Ishikawa (cell line): ENCODE measurements around the gene IFNA6.

Experiments
- CEBPB ChIP-seq: IDR thresholded peaks from 2 replicates; pipeline ENCODE4 v1.6.1; 2012
- CREB1 ChIP-seq: IDR thresholded peaks from 2 replicates; pipeline ENCODE4 v1.6.1; 2012; ENCODE audit warnings: low read depth
- EGR1 ChIP-seq: IDR thresholded peaks from 2 replicates; pipeline ENCODE4 v1.6.1; 2012
- EP300 ChIP-seq: IDR thresholded peaks from 2 replicates; pipeline ENCODE4 v1.6.1; 2012; ENCODE audit warnings: borderline replicate concordance
- FOXM1 ChIP-seq: IDR thresholded peaks from 2 replicates; pipeline ENCODE4 v1.6.1; 2012; ENCODE audit warnings: low read depth, borderline replicate concordance
- NFIC ChIP-seq: IDR thresholded peaks from 2 replicates; pipeline ENCODE4 v1.6.1; 2012
- RAD21 ChIP-seq: IDR thresholded peaks from 2 replicates; pipeline ENCODE4 v1.6.1; 2012; ENCODE audit warnings: low read depth
- TAF1 ChIP-seq: IDR thresholded peaks from 2 replicates; pipeline ENCODE4 v1.6.1; 2012; ENCODE audit warnings: low read depth, mild to moderate bottlenecking
- TCF12 ChIP-seq: IDR thresholded peaks from 2 replicates; pipeline ENCODE4 v1.6.1; 2012; ENCODE audit warnings: low read depth
- TEAD4 ChIP-seq: IDR thresholded peaks from 2 replicates; pipeline ENCODE4 v1.6.1; 2012
- YY1 ChIP-seq: IDR thresholded peaks from 2 replicates; pipeline ENCODE4 v1.6.1; 2012; ENCODE audit warnings: low read depth
- ZBTB7A ChIP-seq: IDR thresholded peaks from 2 replicates; pipeline ENCODE4 v1.6.1; 2012; ENCODE audit warnings: low read depth
- TF ChIP-seq, protein P1 (sequence below): IDR thresholded peaks from 2 replicates; pipeline ENCODE4 v1.6.1; 2012; ENCODE audit warnings: low read depth, mild to moderate bottlenecking
- TF ChIP-seq, protein P2 (sequence below): IDR thresholded peaks from 2 replicates; pipeline ENCODE4 v1.6.1; 2012
- TF ChIP-seq, protein P3 (sequence below): IDR thresholded peaks from 2 replicates; pipeline ENCODE4 v1.6.1; 2012

Gene IFNA6

DNA sequence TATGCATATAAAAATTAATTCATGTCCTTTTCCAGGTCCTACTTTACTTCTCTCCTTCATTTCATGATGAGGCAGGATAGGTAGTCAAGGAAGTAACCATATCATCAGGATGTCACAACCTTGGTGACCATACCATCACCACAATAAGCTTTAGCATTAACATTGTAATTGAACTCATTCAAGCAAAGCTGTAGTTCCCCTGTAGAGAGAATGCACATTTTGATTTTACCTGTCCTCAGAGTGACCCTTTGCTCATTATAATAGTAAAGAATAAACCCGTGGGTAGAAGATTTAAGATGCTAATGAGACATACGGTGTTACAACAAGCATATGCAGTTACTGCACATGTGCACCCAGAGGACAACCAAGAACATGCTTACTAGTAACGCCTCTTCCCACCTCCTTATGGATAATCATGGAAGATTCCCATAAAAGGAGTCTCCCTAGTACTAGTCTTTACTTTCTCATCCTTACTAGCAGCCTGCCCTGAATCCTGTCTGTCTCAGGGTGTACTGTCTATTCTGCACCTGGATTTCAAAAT lies 2.2 kb downstream of the IFNA6 start:
- TF ChIP-seq FOXM1 (no peak), TAF1 (no peak), TCF12 (no peak), EP300 (no peak), CEBPB (no peak), RAD21 (no peak), ZBTB7A (no peak), YY1 (no peak)

DNA sequence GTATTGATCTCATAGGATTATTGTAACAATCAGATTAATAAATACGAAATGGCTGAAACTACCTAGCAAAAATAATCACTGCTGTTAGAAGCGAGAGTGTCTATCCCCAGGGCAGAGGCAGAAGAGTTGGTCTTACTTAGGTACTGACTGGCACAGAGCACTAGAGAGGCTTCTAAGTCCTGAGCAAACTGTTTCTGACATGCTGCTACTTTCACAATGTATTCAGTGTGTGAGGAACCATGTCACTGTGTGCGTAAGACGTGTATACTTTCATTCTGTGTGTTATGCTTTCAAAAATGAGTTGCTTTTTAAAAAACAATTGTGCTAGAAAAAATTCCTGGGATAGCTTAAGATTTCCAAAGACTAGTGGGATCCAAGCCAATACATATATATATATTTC lies 10.0 kb downstream of the IFNA6 start:
- TF ChIP-seq, protein P1, sequence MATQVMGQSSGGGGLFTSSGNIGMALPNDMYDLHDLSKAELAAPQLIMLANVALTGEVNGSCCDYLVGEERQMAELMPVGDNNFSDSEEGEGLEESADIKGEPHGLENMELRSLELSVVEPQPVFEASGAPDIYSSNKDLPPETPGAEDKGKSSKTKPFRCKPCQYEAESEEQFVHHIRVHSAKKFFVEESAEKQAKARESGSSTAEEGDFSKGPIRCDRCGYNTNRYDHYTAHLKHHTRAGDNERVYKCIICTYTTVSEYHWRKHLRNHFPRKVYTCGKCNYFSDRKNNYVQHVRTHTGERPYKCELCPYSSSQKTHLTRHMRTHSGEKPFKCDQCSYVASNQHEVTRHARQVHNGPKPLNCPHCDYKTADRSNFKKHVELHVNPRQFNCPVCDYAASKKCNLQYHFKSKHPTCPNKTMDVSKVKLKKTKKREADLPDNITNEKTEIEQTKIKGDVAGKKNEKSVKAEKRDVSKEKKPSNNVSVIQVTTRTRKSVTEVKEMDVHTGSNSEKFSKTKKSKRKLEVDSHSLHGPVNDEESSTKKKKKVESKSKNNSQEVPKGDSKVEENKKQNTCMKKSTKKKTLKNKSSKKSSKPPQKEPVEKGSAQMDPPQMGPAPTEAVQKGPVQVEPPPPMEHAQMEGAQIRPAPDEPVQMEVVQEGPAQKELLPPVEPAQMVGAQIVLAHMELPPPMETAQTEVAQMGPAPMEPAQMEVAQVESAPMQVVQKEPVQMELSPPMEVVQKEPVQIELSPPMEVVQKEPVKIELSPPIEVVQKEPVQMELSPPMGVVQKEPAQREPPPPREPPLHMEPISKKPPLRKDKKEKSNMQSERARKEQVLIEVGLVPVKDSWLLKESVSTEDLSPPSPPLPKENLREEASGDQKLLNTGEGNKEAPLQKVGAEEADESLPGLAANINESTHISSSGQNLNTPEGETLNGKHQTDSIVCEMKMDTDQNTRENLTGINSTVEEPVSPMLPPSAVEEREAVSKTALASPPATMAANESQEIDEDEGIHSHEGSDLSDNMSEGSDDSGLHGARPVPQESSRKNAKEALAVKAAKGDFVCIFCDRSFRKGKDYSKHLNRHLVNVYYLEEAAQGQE = no peak
- TF ChIP-seq TEAD4 = no peak
- TF ChIP-seq, protein P2, sequence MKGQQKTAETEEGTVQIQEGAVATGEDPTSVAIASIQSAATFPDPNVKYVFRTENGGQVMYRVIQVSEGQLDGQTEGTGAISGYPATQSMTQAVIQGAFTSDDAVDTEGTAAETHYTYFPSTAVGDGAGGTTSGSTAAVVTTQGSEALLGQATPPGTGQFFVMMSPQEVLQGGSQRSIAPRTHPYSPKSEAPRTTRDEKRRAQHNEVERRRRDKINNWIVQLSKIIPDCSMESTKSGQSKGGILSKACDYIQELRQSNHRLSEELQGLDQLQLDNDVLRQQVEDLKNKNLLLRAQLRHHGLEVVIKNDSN = no peak
- no peak for TF ChIP-seq TAF1
- TF ChIP-seq NFIC = no peak
- TF ChIP-seq CREB1 = no peak
- TF ChIP-seq FOXM1 = no peak
- TF ChIP-seq RAD21 = no peak
- no peak for TF ChIP-seq ZBTB7A

DNA sequence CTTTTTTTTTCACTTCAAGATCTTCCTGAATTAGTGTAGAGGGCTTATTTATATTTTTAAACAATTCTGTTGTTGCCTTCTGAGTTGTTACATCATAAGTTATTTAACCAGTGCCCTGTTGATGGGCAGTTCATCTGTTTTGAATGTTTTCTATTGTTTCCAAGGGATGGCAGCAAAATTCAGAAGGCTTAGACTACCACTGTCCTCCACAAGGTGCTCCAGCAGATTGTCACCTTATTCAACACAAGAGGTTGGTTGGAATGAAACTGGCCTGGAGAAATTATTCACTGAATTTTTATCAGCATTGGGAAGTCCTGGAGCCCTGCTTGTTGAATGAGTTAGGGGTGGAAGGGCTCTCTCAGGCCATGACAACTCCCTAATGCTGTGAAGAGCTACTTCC lies 14.2 kb downstream of the IFNA6 start:
- TF ChIP-seq YY1 = no peak
- no peak for TF ChIP-seq ZBTB7A
- TF ChIP-seq, protein P2 = no peak
- no peak for TF ChIP-seq TAF1
- no peak for TF ChIP-seq RAD21
- no peak for TF ChIP-seq TEAD4

DNA sequence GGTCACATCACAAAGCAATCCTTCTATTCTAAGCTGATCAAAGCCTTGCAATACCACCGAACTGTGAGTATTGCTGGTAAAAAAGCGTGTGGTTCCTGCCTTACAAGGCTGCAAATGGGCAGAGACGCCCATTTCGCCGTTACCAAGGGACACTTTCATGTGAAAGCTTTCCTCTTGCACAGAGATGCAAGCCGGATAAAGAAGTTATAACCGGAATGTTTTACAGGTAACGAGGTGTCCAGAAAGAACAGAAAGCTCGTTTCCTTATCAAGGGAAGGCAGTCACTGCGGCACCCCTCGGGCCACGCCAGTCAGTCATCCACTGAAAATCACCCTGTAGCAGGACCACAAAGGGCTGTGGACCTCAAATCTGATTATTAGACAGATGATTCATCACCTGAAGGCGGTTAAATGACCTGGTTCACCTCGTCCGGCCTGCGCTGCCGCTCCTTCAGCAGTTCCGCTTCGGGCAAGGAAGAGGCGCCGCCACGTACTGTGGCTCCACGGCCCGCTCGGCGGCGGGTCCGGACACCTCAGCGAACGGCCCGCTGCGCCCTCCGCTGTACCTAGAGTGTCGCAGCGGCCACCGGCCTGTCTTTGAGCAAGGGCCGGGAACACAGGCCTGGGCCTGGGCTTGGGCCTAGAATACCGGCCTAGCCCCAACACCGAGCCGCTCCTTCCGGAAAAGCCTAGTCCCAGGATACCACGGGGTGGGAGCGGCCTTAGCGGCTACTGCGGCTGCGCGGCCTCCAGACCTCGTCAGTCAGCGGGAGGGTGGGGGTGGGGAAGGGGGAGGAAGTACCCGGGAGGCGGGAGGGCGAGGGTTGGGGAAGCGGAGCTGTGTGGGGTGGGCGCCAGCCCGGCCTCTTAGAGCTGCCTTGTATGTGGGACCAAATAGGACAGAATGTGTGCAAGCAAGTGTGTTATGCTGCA lies 15.7 kb downstream of the IFNA6 start, which contains the start of gene KLHL9:
TSS of gene KLHL9 (minus strand) at position 704 of the 932 bp plus-strand sequence. CDS start at position 159, 545 bp downstream.
- TF ChIP-seq NFIC (no peak), CREB1 (no peak), TCF12 (0 out of 2 replicates have a peak, but pooled peaks have one; percentile 21), FOXM1 (no peak), TEAD4 (no peak), YY1 (no peak), TAF1 (peak; percentile 73), ZBTB7A (no peak), EGR1 (no peak), CEBPB (no peak), RAD21 (no peak), EP300 (no peak)
- TF ChIP-seq, protein P2 = 0 out of 2 replicates have a peak, but pooled peaks have one; percentile 3
- TF ChIP-seq, protein P3, sequence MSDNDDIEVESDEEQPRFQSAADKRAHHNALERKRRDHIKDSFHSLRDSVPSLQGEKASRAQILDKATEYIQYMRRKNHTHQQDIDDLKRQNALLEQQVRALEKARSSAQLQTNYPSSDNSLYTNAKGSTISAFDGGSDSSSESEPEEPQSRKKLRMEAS = no peak
- TF ChIP-seq, protein P1 = no peak

DNA sequence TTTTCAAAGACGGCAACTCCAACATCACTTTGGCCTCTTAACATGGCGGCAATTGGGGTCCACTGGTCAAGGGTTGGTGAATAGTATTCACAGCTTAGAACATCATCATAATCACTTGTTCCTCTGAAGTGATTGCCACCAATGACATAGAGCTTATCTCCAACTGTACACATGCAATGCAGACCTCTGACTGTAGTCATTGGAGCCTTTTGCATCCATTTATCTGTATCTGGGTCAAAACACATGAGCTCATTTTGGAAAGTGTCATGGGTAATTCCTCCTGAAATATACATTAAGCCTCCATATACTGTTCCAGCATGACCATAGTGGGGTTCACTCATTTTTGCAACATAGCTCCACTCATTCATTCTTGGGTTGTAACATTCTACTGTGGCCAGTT lies 17.5 kb downstream of the IFNA6 start:
- TF ChIP-seq ZBTB7A (no peak), TEAD4 (no peak), TCF12 (no peak), CREB1 (no peak)
- TF ChIP-seq, protein P1 = no peak
